WTC11 (cell line): Measurements from ENCODE around the gene CCDC121. TPM values are rescaled to one million over a fixed set of nuclear protein-coding genes. Genes with fewer than 3 reads are reported as not detected.

Experiments used
- ATAC-seq: fragments of 200-7000 bp; cut with Tn5 transposase; 2 replicates; pipeline ENCODE4 v1.10.0; 2021; ENCODE audit warnings: mild to moderate bottlenecking, moderate library complexity
- CTCF ChIA-PET: fragments of 300-600 bp; sonication (Branson Sonifier 250); formaldehyde crosslinking; loops from one replicate; lab custom pipeline; 2021; ENCODE audit warnings: antibody characterized with exemption; lab: Charles Lee
- POLR2A ChIA-PET: fragments of 350-600 bp; sonication (Branson Sonifier 250); formaldehyde crosslinking; loops from one replicate; lab custom pipeline; 2021; ENCODE audit warnings: antibody characterized with exemption; lab: Charles Lee
- DNase-seq: peaks from one replicate; pipeline ENCODE4 v3.0.0; 2021; ENCODE audit warnings: low spot score
- H3K27ac Mint-ChIP-seq: 2 replicates; pipeline ENCODE4 v1.8.0; 2021; ENCODE audit warnings: mixed read lengths
- H3K27me3 Mint-ChIP-seq: 2 replicates; pipeline ENCODE4 v1.8.0; 2021; ENCODE audit warnings: low read depth, mild to moderate bottlenecking, moderate library complexity, mixed read lengths
- H3K36me3 Mint-ChIP-seq: 2 replicates; pipeline ENCODE4 v1.8.0; 2021; ENCODE audit warnings: mixed read lengths
- H3K4me1 Mint-ChIP-seq: 2 replicates; pipeline ENCODE4 v1.8.0; 2022; ENCODE audit warnings: mixed read lengths
- H3K4me3 Mint-ChIP-seq: 2 replicates; pipeline ENCODE4 v1.8.0; 2021; ENCODE audit warnings: mild to moderate bottlenecking, moderate library complexity, mixed read lengths
- H3K9me3 Mint-ChIP-seq: 2 replicates; pipeline ENCODE4 v1.8.0; 2021; ENCODE audit warnings: mixed read lengths
- AR ChIP-seq: fragments of 250-450 bp; sonication (Bioruptor Pico); IDR thresholded peaks from 2 replicates; pipeline ENCODE4 v1.9.0; 2021; ENCODE audit warnings: mild to moderate bottlenecking
- ARID4B ChIP-seq: sonication (generic); formaldehyde crosslinking; IDR thresholded peaks from 2 replicates; pipeline ENCODE4 v1.8.0; 2023; ENCODE audit warnings: missing genetic modification reagents, mild to moderate bottlenecking, borderline replicate concordance
- E2F4 ChIP-seq: sonication (generic); formaldehyde crosslinking; IDR thresholded peaks from 2 replicates; pipeline ENCODE4 v1.8.1; 2022; ENCODE audit warnings: low read depth, mild to moderate bottlenecking, moderate library complexity, missing genetic modification reagents, borderline replicate concordance
- ERG ChIP-seq: fragments of 250-450 bp; sonication (Bioruptor Pico); IDR thresholded peaks from 2 replicates; pipeline ENCODE4 v1.8.0; 2021; ENCODE audit warnings: mild to moderate bottlenecking
- FOXK1 ChIP-seq: sonication (generic); formaldehyde crosslinking; IDR thresholded peaks from 2 replicates; pipeline ENCODE4 v1.8.0; 2022; ENCODE audit warnings: mild to moderate bottlenecking, moderate library complexity, missing genetic modification reagents
- GABPB1 ChIP-seq: sonication (generic); formaldehyde crosslinking; IDR thresholded peaks from 2 replicates; pipeline ENCODE4 v1.8.1; 2023; ENCODE audit warnings: mild to moderate bottlenecking, missing genetic modification reagents
- IRF2 ChIP-seq: sonication (generic); formaldehyde crosslinking; IDR thresholded peaks from 2 replicates; pipeline ENCODE4 v1.8.0; 2022; ENCODE audit warnings: low read depth, missing genetic modification reagents, borderline replicate concordance
- MLX ChIP-seq: sonication (generic); formaldehyde crosslinking; IDR thresholded peaks from 2 replicates; pipeline ENCODE4 v1.8.1; 2023; ENCODE audit warnings: mild to moderate bottlenecking, missing genetic modification reagents, moderate library complexity
- NR3C1 ChIP-seq: sonication (generic); formaldehyde crosslinking; conservative IDR thresholded peaks from 2 replicates; pipeline ENCODE4 v1.8.1; 2023; ENCODE audit warnings: low read depth, mild to moderate bottlenecking, missing genetic modification reagents
- OVOL2 ChIP-seq: fragments of 250-450 bp; sonication (Bioruptor Pico); IDR thresholded peaks from 2 replicates; pipeline ENCODE4 v1.9.0; 2021; ENCODE audit warnings: mild to moderate bottlenecking, borderline replicate concordance
- SMAD4 ChIP-seq: sonication (generic); formaldehyde crosslinking; IDR thresholded peaks from 2 replicates; pipeline ENCODE4 v1.8.0; 2022; ENCODE audit warnings: mild to moderate bottlenecking, missing genetic modification reagents
- STAT6 ChIP-seq: sonication (generic); formaldehyde crosslinking; conservative IDR thresholded peaks from 2 replicates; pipeline ENCODE4 v1.8.1; 2023; ENCODE audit warnings: mild to moderate bottlenecking, low read depth, missing genetic modification reagents, moderate library complexity
- TEAD1 ChIP-seq: sonication (generic); formaldehyde crosslinking; IDR thresholded peaks from 2 replicates; pipeline ENCODE4 v1.8.0; 2022; ENCODE audit warnings: mild to moderate bottlenecking, missing genetic modification reagents
- ZNF138 ChIP-seq: sonication (generic); formaldehyde crosslinking; conservative IDR thresholded peaks from 2 replicates; pipeline ENCODE4 v1.8.1; 2022; ENCODE audit warnings: mild to moderate bottlenecking, moderate library complexity, missing genetic modification reagents
- ZNF396 ChIP-seq: fragments of 250-450 bp; sonication (Bioruptor Pico); IDR thresholded peaks from 2 replicates; pipeline ENCODE4 v1.8.0; 2021; ENCODE audit warnings: mild to moderate bottlenecking, moderate library complexity, borderline replicate concordance
- total RNA-seq: library from RNA; stranded (reverse); gene quantifications from 3 replicates; pipeline ENCODE4 v1.2.3, GENCODE V29; 2021
- TF ChIP-seq, protein P1 (sequence below): sonication (generic); formaldehyde crosslinking; IDR thresholded peaks from 2 replicates; pipeline ENCODE4 v1.8.0; 2022; ENCODE audit warnings: mild to moderate bottlenecking, missing genetic modification reagents
- TF ChIP-seq, protein P2 (sequence below): sonication (generic); formaldehyde crosslinking; IDR thresholded peaks from 2 replicates; pipeline ENCODE4 v1.8.0; 2023; ENCODE audit warnings: missing genetic modification reagents
- TF ChIP-seq, protein P3 (sequence below): fragments of 250-450 bp; sonication (Bioruptor Pico); IDR thresholded peaks from 2 replicates; pipeline ENCODE4 v1.9.0; 2021; ENCODE audit warnings: moderate library complexity, mild to moderate bottlenecking, inconsistent platforms, borderline replicate concordance

The CCDC121 gene
- total RNA-seq, 1 experiment from 2014 or later, result 2.0 TPM

GRCh38 chr2:27640722-27641245 lies 12.0 kb upstream of the CCDC121 start:
- TF ChIP-seq, protein P1, sequence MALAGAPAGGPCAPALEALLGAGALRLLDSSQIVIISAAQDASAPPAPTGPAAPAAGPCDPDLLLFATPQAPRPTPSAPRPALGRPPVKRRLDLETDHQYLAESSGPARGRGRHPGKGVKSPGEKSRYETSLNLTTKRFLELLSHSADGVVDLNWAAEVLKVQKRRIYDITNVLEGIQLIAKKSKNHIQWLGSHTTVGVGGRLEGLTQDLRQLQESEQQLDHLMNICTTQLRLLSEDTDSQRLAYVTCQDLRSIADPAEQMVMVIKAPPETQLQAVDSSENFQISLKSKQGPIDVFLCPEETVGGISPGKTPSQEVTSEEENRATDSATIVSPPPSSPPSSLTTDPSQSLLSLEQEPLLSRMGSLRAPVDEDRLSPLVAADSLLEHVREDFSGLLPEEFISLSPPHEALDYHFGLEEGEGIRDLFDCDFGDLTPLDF (CRISPR knock-in tag), result no peak
- TF ChIP-seq GABPB1 (CRISPR knock-in tag) (no peak), NR3C1 (CRISPR knock-in tag) (no peak), ZNF396 (CRISPR knock-in tag) (no peak), FOXK1 (CRISPR knock-in tag) (no peak), ARID4B (CRISPR knock-in tag) (no peak), SMAD4 (CRISPR knock-in tag) (no peak), E2F4 (no peak), STAT6 (CRISPR knock-in tag) (no peak), TEAD1 (CRISPR knock-in tag) (no peak), ZNF138 (CRISPR knock-in tag) (no peak), IRF2 (CRISPR knock-in tag) (no peak)
- TF ChIP-seq, protein P2, sequence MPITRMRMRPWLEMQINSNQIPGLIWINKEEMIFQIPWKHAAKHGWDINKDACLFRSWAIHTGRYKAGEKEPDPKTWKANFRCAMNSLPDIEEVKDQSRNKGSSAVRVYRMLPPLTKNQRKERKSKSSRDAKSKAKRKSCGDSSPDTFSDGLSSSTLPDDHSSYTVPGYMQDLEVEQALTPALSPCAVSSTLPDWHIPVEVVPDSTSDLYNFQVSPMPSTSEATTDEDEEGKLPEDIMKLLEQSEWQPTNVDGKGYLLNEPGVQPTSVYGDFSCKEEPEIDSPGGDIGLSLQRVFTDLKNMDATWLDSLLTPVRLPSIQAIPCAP (CRISPR knock-in tag), result no peak
- Mint-ChIP-seq H3K27me3 (no peaks in the 10 kb centered on the region), H3K4me1 (no peaks in the 10 kb centered on the region), H3K27ac (no peak overlapping the region), H3K4me3 (no peak overlapping the region), H3K36me3 (peaks cover 33% of the 10 kb centered on the region), H3K9me3 (no peaks in the 10 kb centered on the region)
- ChIA-PET CTCF (interaction anchor here (1.4 kb wide), 1 partner anchor 43 kb away, joined by 4 read pairs; no protein-coding TSS in a partner anchor), POLR2A (interaction anchor here (0.7 kb wide), 1 partner anchor 231 kb away, joined by 3 read pairs; the partner anchor contains the start of gene PPM1G)
- ATAC-seq (no peak), DNase-seq (no peak)

DNA sequence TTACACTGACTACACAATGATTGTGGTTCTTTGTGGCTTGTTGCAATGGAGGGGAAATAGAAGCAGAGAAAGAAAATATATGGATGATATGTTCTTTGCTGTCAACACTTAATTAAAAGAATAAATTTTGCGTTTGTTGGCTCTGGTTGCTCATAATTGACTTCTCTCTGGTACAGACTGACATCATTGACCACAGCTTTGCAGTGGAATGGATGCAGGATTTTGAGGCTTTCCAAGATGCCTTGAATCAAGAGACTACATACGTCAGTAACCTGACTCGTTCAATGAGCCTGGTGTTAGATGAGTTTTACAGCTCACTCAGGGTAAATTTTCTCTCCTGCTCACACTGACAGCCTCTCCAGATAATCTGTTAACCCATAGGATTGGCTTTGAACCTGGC lies 9.9 kb upstream of the CCDC121 start:
- no peaks in the 10 kb centered on the region for H3K27me3 Mint-ChIP-seq
- CTCF ChIA-PET, result no interaction called here
- no peak overlapping the region for H3K4me3 Mint-ChIP-seq
- DNase-seq, result no peak
- ATAC-seq, result no peak
- H3K27ac Mint-ChIP-seq, result no peak overlapping the region
- H3K4me1 Mint-ChIP-seq, result no peaks in the 10 kb centered on the region
- POLR2A ChIA-PET, result no interaction called here
- no peaks in the 10 kb centered on the region for H3K9me3 Mint-ChIP-seq
- H3K36me3 Mint-ChIP-seq, result peaks cover 49% of the 10 kb centered on the region
- TF ChIP-seq IRF2 (CRISPR knock-in tag) (no peak), ERG (CRISPR knock-in tag) (no peak), MLX (CRISPR knock-in tag) (no peak), OVOL2 (CRISPR knock-in tag) (no peak), AR (no peak)
- TF ChIP-seq, protein P3, sequence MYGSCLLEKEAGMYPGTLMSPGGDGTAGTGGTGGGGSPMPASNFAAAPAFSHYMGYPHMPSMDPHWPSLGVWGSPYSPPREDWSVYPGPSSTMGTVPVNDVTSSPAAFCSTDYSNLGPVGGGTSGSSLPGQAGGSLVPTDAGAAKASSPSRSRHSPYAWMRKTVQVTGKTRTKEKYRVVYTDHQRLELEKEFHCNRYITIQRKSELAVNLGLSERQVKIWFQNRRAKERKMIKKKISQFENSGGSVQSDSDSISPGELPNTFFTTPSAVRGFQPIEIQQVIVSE, result no peak
